Body of pancreas (tissue), 4 donors: ENCODE measurements around the gene KRTAP5-3. TPM values are rescaled to one million over a fixed set of nuclear protein-coding genes. Genes with fewer than 3 reads are reported as not detected.
A peak's percentile ranks its signal among the peaks of the same experiment; 100 is the strongest.

Source experiments
- ATAC-seq: fragments of 150-250 bp; one replicate; pipeline ENCODE4 v1.9.1; 2016
- DNase-seq, 4 donors: peaks; one replicate each; pipeline ENCODE4 v3.0.0-alpha.2; 2019
- H3K27ac ChIP-seq, 4 donors: fragments of 200-600 bp; sonication (generic); 1 replicate in 3 of 4; 2 replicates in 1 of 4; pipeline versions ENCODE4 v1.5.1 to v1.6.1; 2016 to 2019; ENCODE audit warnings: mild to moderate bottlenecking in 1 of 4, mixed read lengths in 1 of 4, moderate library complexity in 1 of 4
- H3K27me3 ChIP-seq, 2 donors: fragments of 200-600 bp; sonication (generic); one replicate each; pipeline ENCODE4 v1.6.0; 2016; ENCODE audit warnings: mild to moderate bottlenecking in 1 of 2
- H3K36me3 ChIP-seq, 2 donors: fragments of 200-600 bp; sonication (generic); replicated peaks in 1 of 2; 2 replicates each; pipeline ENCODE4 v1.5.1; 2016; ENCODE audit warnings: low read depth in 2 of 2; ENCODE audit not compliant: insufficient read depth in 1 of 2
- H3K4me1 ChIP-seq: fragments of 200-600 bp; sonication (generic); one replicate; pipeline ENCODE4 v1.6.0; 2016
- H3K4me3 ChIP-seq, 2 donors: fragments of 200-600 bp; sonication (generic); 1 replicate in 1 of 2; 2 replicates in 1 of 2; pipeline ENCODE4 v1.5.1; 2016 to 2019
- H3K9me3 ChIP-seq, 3 donors: fragments of 200-600 bp; sonication (generic); 1 replicate in 2 of 3; 2 replicates in 1 of 3; pipeline ENCODE4 v1.5.1; 2016
- POLR2A ChIP-seq, 3 donors: fragments of 450-650 bp; IDR thresholded peaks; one replicate each; pipeline ENCODE4 v1.6.1; 2016; ENCODE audit warnings: antibody characterized with exemption in 3 of 3, mild to moderate bottlenecking in 2 of 3
- WGBS, 2 donors: methylation state at CpG; one replicate each; pipeline ENCODE4 v1.1.5; 2017; 5-methylcytosine and 5-hydroxymethylcytosine counted together
- intact Hi-C: fragments of 100-400 bp; cut with DNase I; formaldehyde crosslinking; loops from one replicate; pipeline ENCODE4 v1.15.1; 2023
- total RNA-seq, 2 donors: library from RNA; depleted of rRNA; stranded (reverse); fragments of >200 nt; gene quantifications; one replicate each; pipeline ENCODE4 v1.1.0, GENCODE V29; 2016
- TF ChIP-seq, protein P1 (sequence below), 7 experiments: fragments of 450-650 bp in 4 of 7; fragments of 200-600 bp in 3 of 7; sonication (generic) in 3 of 7; IDR thresholded peaks; one replicate each; pipeline ENCODE4 v1.5.1; 2016 to 2019; ENCODE audit warnings: antibody characterized with exemption in 7 of 7

KRTAP5-3 gene
- total RNA-seq, 2 donors from 2014 or later = not detected

DNA sequence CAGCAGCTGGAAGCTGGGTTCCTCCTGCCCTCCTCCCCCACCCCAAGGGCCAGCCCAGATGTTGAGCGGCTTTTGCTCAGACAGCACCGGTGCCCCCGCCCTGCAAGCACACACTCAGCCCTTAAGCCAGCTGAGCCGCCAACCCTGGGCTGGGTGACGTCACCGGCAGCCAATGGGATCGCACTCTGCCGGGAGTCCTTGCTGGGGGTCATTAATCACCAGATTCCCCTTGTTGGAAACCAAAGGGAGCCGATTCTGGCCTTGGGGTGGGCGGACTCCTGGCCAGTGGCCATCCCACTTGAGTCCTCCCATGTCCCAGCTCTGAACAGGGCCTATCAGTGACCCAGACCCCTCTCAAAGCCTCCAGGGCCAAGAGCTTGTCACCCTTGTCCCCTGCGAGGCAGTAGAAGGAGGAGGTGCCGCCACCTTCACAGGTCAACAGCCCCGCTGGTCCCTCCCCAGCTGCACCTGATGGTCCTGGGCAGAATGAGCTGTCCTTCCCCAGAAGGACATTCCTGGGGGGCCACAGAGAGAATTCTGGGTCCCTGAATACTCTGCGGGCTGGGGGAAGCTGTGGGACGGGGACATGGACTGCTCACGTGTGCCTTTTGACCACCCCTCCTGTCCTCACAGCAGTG is 43.6 kb downstream of the KRTAP5-3 start:
- H3K9me3 ChIP-seq = no peaks in the 10 kb centered on the region
- no peaks in the 10 kb centered on the region for H3K27me3 ChIP-seq
- no peak overlapping the region for H3K4me3 ChIP-seq
- intact Hi-C loops = no loop called here
- H3K36me3 ChIP-seq = peaks cover 0 to 2% of the 10 kb centered on the region in 2 donors
- ATAC-seq (peak; percentile 64), DNase-seq (peak; percentile 82 to 96 (median 91))
- TF ChIP-seq, protein P1, sequence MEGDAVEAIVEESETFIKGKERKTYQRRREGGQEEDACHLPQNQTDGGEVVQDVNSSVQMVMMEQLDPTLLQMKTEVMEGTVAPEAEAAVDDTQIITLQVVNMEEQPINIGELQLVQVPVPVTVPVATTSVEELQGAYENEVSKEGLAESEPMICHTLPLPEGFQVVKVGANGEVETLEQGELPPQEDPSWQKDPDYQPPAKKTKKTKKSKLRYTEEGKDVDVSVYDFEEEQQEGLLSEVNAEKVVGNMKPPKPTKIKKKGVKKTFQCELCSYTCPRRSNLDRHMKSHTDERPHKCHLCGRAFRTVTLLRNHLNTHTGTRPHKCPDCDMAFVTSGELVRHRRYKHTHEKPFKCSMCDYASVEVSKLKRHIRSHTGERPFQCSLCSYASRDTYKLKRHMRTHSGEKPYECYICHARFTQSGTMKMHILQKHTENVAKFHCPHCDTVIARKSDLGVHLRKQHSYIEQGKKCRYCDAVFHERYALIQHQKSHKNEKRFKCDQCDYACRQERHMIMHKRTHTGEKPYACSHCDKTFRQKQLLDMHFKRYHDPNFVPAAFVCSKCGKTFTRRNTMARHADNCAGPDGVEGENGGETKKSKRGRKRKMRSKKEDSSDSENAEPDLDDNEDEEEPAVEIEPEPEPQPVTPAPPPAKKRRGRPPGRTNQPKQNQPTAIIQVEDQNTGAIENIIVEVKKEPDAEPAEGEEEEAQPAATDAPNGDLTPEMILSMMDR (IDR thresholded peaks at IDR 0.05) = peak in 1 of 7 experiments; percentile 16
- peak in 1 of 3 donors; percentile 10 for TF ChIP-seq POLR2A (IDR thresholded peaks at IDR 0.05)
- WGBS, 2 donors = 36 to 47% methylated on average over 10 to 16 of the region's 16 CpGs
- H3K27ac ChIP-seq = peak overlapping the region; percentile 50 to 90 (median 72)
- peaks cover 76% of the 10 kb centered on the region for H3K4me1 ChIP-seq

DNA sequence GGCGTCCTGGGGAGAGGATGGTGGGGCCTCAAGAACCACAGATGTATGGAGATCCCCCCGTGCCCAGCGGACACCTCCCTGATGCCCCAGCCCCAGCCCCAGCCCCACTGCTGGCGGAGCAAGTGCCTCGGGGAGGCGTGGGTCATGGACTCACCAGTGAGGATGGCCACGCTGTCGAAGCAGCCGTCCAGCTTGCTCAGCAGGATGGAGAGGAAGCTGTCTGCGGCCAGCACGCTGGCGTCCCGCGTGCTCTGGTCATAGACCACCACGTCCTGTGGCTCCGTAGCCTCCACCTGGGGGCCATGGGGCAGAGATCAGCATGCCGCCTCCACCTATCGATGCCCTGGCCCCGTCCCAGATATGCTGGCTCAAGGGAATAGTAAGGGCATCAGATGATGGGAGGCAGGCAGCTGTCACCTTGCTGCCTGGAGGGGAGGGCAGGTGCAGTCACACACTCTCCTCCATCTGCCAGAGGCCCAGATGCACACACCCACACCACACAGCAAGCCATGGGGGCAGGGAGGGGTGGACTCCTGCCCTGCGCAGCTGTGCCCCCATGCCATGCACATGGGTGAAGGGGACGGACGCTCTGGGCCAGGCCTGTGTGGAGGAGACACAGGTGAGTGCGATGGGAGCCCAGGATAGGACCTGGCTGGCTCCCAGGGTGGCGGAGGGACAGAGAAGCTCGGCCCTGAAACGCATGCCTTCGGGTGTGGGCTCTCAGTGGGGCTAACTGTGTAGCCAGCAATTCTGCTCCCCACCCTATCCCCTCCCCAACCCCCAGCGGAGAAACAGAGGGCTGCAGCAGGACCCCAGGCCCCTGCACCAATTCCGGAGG is 44.3 kb downstream of the KRTAP5-3 start:
- Histone ChIP-seq H3K36me3 (peaks cover 0 to 2% of the 10 kb centered on the region in 2 donors), H3K27ac (peak overlapping the region in 3 of 4 donors; percentile 69 to 90 (median 75)), H3K27me3 (no peaks in the 10 kb centered on the region), H3K9me3 (no peaks in the 10 kb centered on the region), H3K4me3 (no peak overlapping the region), H3K4me1 (peaks cover 76% of the 10 kb centered on the region)
- intact Hi-C loops = no loop called here
- TF ChIP-seq POLR2A (IDR thresholded peaks at IDR 0.05) = no peak
- DNase-seq (peak in 1 of 4 donors; percentile 12), ATAC-seq (no peak)
- 79 to 80% methylated on average over 10 to 28 of the region's 29 CpGs for WGBS, 2 donors

GRCh38 chr11:1563149-1563638 is 45.1 kb downstream of the KRTAP5-3 start:
- ATAC-seq (no peak), DNase-seq (no peak)
- H3K4me1 ChIP-seq = peaks cover 76% of the 10 kb centered on the region
- no peak overlapping the region for H3K4me3 ChIP-seq
- H3K27me3 ChIP-seq = no peaks in the 10 kb centered on the region
- TF ChIP-seq POLR2A (IDR thresholded peaks at IDR 0.05) = no peak
- TF ChIP-seq, protein P1 (IDR thresholded peaks at IDR 0.05) = no peak
- WGBS, 2 donors = 80% methylated on average over 9 of the region's 12 CpGs; no CpG with 5 or more reads in 1 of the 2 donors
- no peaks in the 10 kb centered on the region for H3K9me3 ChIP-seq
- H3K36me3 ChIP-seq = peaks cover 0 to 2% of the 10 kb centered on the region in 2 donors
- intact Hi-C loops = no loop called here
- H3K27ac ChIP-seq = peak overlapping the region in 1 of 4 donors; percentile 5

- H3K36me3 ChIP-seq = peaks cover 0 to 3% of the 10 kb centered on the region in 2 donors
- peaks cover 75% of the 10 kb centered on the region for H3K4me1 ChIP-seq
Measured at GRCh38 chr11:1562469-1563148, 45.7 kb downstream of the KRTAP5-3 start.

More at GRCh38 chr11:1562469-1563148, 45.7 kb downstream of the KRTAP5-3 start:
- Histone ChIP-seq H3K27ac (peak overlapping the region in 1 of 4 donors; percentile 5), H3K27me3 (no peaks in the 10 kb centered on the region), H3K4me3 (no peak overlapping the region), H3K9me3 (no peaks in the 10 kb centered on the region)
- DNase-seq (no peak), ATAC-seq (no peak)
- intact Hi-C loops = no loop called here
- WGBS, 2 donors = 92 to 94% methylated on average over 8 to 13 of the region's 14 CpGs
- TF ChIP-seq POLR2A (IDR thresholded peaks at IDR 0.05) = no peak
- TF ChIP-seq, protein P1 (IDR thresholded peaks at IDR 0.05) = no peak
